Measurements from ENCODE around the gene TNC. TPM values are rescaled to one million over a fixed set of nuclear protein-coding genes. Genes with fewer than 3 reads are reported as not detected.

The TNC gene
- total RNA-seq, 1 donor from 2014 or later = 1.5 TPM

DNA sequence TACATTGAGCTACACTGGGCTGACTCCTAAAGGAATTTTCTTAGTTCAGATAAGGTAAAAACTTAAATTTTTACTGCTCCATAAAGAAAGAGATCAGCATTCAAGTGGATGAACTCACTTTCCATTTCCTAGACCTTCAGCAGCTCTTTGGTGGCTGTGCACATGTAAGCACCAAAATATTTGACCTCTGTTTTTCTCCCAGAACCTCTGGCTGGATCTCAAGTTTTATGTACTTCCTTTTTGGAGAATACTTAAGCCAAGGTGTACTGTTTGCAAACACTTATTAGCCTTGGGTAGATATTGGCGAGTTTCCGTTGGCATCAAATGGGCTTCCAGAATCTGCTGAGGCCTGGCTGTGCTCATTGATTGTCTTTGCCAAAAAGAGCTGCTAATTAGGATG, 10.3 kb downstream of the TNC start:
- H3K27ac Mint-ChIP-seq = no peak overlapping the region
- DNase-seq (ENCODE audit: low spot score) = no peak
- H3K27me3 Mint-ChIP-seq (ENCODE audit: low read depth) = peaks cover 17% of the 10 kb centered on the region
- no peak overlapping the region for H3K4me3 Mint-ChIP-seq (ENCODE audit: low read depth)
- no peaks in the 10 kb centered on the region for H3K9me3 Mint-ChIP-seq
- peaks cover 7% of the 10 kb centered on the region for H3K4me1 Mint-ChIP-seq (ENCODE audit: low read depth)
- intact Hi-C loops (cut with micrococcal nuclease) = no loop called here
- H3K36me3 Mint-ChIP-seq (ENCODE audit: low read depth) = no peaks in the 10 kb centered on the region

DNA sequence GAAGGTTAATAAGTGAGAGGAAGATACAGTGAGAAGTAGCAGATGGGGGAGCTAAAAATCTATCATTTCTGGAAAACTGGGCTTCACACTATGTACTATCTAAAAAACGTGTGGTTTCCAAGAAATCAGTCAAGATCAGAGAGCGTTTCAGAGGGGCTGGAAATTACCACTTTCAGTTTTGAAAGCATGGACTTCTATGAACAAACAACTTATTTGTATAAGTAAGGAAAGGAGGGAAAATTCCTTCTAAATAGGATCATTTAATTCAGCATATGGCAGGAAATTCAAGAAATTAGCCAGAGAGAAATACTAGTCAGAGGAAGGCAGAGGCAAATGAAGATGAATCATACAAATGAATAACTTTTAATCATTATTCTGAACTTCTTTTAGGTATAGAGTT, 11.3 kb downstream of the TNC start:
- H3K4me3 Mint-ChIP-seq (ENCODE audit: low read depth) = no peak overlapping the region
- H3K36me3 Mint-ChIP-seq (ENCODE audit: low read depth) = no peaks in the 10 kb centered on the region
- H3K9me3 Mint-ChIP-seq = no peaks in the 10 kb centered on the region
- intact Hi-C loops (cut with micrococcal nuclease) = no loop called here
- no peak for DNase-seq (ENCODE audit: low spot score)
- no peak overlapping the region for H3K27ac Mint-ChIP-seq
- peaks cover 7% of the 10 kb centered on the region for H3K4me1 Mint-ChIP-seq (ENCODE audit: low read depth)
- H3K27me3 Mint-ChIP-seq (ENCODE audit: low read depth) = peaks cover 17% of the 10 kb centered on the region

- peaks cover 17% of the 10 kb centered on the region for H3K27me3 Mint-ChIP-seq (ENCODE audit: low read depth)
- H3K27ac Mint-ChIP-seq = no peak overlapping the region
- no peaks in the 10 kb centered on the region for H3K36me3 Mint-ChIP-seq (ENCODE audit: low read depth)
- intact Hi-C loops (cut with micrococcal nuclease) = no loop called here
- no peaks in the 10 kb centered on the region for H3K9me3 Mint-ChIP-seq
- DNase-seq (ENCODE audit: low spot score) = no peak
- no peak overlapping the region for H3K4me3 Mint-ChIP-seq (ENCODE audit: low read depth)
- peaks cover 7% of the 10 kb centered on the region for H3K4me1 Mint-ChIP-seq (ENCODE audit: low read depth)
Observed at GRCh38 chr9:115106001-115106400, 12.0 kb downstream of the TNC start.

GRCh38 chr9:115104908-115105307, 13.0 kb downstream of the TNC start:
- Mint-ChIP-seq H3K4me3 (ENCODE audit: low read depth) (no peak overlapping the region), H3K27me3 (ENCODE audit: low read depth) (peaks cover 17% of the 10 kb centered on the region), H3K4me1 (ENCODE audit: low read depth) (peaks cover 7% of the 10 kb centered on the region), H3K36me3 (ENCODE audit: low read depth) (no peaks in the 10 kb centered on the region), H3K27ac (no peak overlapping the region), H3K9me3 (no peaks in the 10 kb centered on the region)
- no peak for DNase-seq (ENCODE audit: low spot score)
- intact Hi-C loops (cut with micrococcal nuclease) = no loop called here

DNA sequence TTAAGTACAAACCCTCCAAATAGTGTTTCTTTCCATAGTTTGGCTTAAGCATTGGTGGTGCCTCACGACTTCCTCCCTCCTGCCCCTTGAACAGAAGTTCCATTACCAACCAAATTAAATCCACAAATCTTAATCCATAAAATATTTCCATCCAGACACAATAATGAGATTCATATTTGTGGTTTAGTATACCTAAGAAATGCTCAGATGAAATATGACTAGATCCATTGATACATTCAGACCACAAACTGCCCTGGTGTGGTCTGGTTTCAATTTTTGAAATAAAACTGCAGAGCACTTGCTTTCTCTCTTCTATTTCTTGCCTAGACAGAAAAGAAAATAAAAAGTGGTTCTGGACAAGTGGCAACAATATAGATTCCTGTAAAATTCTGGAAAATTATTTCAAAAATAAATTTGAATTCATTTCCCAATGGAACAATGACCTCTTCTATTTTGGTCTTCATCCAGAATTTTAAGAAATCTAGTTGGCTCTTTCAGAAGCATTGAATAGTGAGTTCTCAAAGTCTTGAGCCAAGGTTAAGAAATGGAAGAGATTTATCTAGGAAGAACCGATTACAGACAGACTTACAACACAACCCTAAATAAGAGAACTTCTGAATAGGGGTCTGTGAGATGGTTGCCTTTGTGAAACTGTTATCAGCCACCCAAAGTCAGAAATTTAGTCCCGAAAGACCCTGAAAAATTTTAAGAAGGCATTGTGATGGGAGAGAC, 14.0 kb downstream of the TNC start:
- DNase-seq (ENCODE audit: low spot score) = no peak
- no peak overlapping the region for H3K27ac Mint-ChIP-seq
- intact Hi-C loops (cut with micrococcal nuclease) = no loop called here

DNA sequence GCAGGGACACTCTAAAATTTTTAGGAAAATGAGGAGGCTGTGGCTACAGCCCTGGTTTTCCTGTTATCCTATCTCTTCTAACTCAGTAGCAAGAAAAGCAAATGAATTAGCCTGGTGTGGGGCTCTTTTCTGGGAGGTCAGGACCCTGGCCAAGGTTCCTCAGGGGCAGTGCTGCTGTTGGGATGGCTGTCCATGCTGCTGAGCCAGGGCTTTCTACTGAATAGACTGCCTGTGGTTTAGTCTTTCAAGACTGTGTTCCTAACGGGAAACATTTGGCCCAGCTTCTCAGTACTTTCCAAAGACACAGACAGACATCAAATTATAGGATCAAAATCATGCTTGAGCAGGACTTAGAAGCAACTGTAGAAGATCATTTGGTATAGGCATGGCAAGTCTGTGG, 18.1 kb downstream of the TNC start:
- no peaks in the 10 kb centered on the region for H3K36me3 Mint-ChIP-seq (ENCODE audit: low read depth)
- peaks cover 5% of the 10 kb centered on the region for H3K27me3 Mint-ChIP-seq (ENCODE audit: low read depth)
- H3K4me3 Mint-ChIP-seq (ENCODE audit: low read depth) = no peak overlapping the region
- H3K4me1 Mint-ChIP-seq (ENCODE audit: low read depth) = no peaks in the 10 kb centered on the region
- DNase-seq (ENCODE audit: low spot score) = no peak
- intact Hi-C loops (cut with micrococcal nuclease) = no loop called here
- no peaks in the 10 kb centered on the region for H3K9me3 Mint-ChIP-seq
- H3K27ac Mint-ChIP-seq = no peak overlapping the region

More for the DNA sequence above, 14.0 kb downstream of the TNC start:
- Mint-ChIP-seq H3K27me3 (ENCODE audit: low read depth) (peaks cover 15% of the 10 kb centered on the region), H3K4me1 (ENCODE audit: low read depth) (peaks cover 7% of the 10 kb centered on the region), H3K36me3 (ENCODE audit: low read depth) (no peaks in the 10 kb centered on the region), H3K4me3 (ENCODE audit: low read depth) (no peak overlapping the region), H3K9me3 (no peaks in the 10 kb centered on the region)

DNA sequence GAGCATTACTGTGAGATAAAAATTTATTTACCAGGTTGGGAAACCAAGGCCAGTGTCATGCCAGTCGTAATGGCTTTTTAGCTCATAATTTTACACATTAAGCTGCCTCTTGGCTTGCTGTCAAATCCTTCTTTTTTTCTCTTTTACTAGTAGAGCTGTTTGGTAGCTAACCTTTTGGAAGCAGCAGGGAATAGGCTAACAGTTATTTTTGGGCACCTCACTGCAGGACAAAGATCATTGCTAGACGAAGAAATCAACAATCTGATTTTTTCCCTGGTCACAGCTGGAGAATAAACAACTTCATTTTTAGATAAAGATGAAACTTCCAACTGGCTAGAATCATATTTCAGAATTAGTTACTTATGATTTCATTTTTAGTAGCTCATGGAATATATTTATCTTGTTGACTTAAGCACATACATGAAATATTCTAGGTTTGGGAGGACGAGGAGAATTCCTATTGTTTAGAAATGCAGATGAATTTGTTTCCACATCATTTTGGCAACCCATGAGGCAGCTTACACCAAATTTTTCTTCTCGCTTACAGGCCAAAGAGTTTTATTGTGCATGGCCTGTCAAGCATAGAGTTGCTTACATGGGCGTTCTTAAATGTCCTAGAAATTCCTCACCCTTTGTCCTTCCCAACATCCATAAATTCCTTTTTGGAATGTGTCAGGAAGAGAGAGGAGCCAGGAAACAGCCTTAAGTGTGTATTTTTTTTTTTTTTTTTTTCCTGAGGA, 19.6 kb downstream of the TNC start:
- intact Hi-C loops (cut with micrococcal nuclease) = no loop called here
- H3K27ac Mint-ChIP-seq = no peak overlapping the region
- H3K9me3 Mint-ChIP-seq = no peaks in the 10 kb centered on the region
- peaks cover 5% of the 10 kb centered on the region for H3K27me3 Mint-ChIP-seq (ENCODE audit: low read depth)
- H3K36me3 Mint-ChIP-seq (ENCODE audit: low read depth) = no peaks in the 10 kb centered on the region
- no peak for DNase-seq (ENCODE audit: low spot score)
- H3K4me1 Mint-ChIP-seq (ENCODE audit: low read depth) = no peaks in the 10 kb centered on the region
- H3K4me3 Mint-ChIP-seq (ENCODE audit: low read depth) = no peak overlapping the region

DNA sequence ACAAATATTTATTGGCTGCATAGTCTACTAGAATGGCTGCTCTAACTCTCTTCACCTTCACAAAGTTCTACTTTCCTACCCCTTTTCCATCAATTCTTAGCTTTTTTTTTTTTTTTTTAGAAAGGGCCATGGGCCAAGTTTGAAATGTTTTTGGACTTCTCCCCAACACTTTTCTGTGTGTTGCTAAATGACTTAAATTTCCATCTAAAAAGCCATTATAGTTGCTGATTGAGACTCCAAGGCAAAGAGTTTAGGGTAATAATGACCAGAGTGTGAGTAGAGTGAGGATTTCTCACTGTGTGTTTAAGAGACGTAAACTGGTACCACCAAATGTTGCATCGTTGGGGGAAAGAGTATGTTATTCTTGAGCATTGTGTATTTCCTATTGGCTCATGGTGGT, 24.4 kb downstream of the TNC start:
- no peak overlapping the region for H3K4me3 Mint-ChIP-seq (ENCODE audit: low read depth)
- no peak overlapping the region for H3K27ac Mint-ChIP-seq
- DNase-seq (ENCODE audit: low spot score) = no peak
- intact Hi-C loops (cut with micrococcal nuclease) = no loop called here
- no peaks in the 10 kb centered on the region for H3K36me3 Mint-ChIP-seq (ENCODE audit: low read depth)
- H3K9me3 Mint-ChIP-seq = no peaks in the 10 kb centered on the region
- H3K4me1 Mint-ChIP-seq (ENCODE audit: low read depth) = no peaks in the 10 kb centered on the region
- peaks cover 11% of the 10 kb centered on the region for H3K27me3 Mint-ChIP-seq (ENCODE audit: low read depth)

GRCh38 chr9:115090486-115090885, 27.5 kb downstream of the TNC start:
- H3K4me3 Mint-ChIP-seq (ENCODE audit: low read depth) = no peak overlapping the region
- H3K4me1 Mint-ChIP-seq (ENCODE audit: low read depth) = no peaks in the 10 kb centered on the region
- no peaks in the 10 kb centered on the region for H3K9me3 Mint-ChIP-seq
- peaks cover 9% of the 10 kb centered on the region for H3K27me3 Mint-ChIP-seq (ENCODE audit: low read depth)
- no peak overlapping the region for H3K27ac Mint-ChIP-seq
- no peak for DNase-seq (ENCODE audit: low spot score)
- no peaks in the 10 kb centered on the region for H3K36me3 Mint-ChIP-seq (ENCODE audit: low read depth)
- intact Hi-C loops (cut with micrococcal nuclease) = no loop called here

GRCh38 chr9:115088860-115089259, 29.1 kb downstream of the TNC start:
- intact Hi-C loops (cut with micrococcal nuclease) = no loop called here
- no peaks in the 10 kb centered on the region for H3K36me3 Mint-ChIP-seq (ENCODE audit: low read depth)
- no peak overlapping the region for H3K27ac Mint-ChIP-seq
- DNase-seq (ENCODE audit: low spot score) = no peak
- H3K27me3 Mint-ChIP-seq (ENCODE audit: low read depth) = peaks cover 9% of the 10 kb centered on the region
- no peaks in the 10 kb centered on the region for H3K9me3 Mint-ChIP-seq
- no peak overlapping the region for H3K4me3 Mint-ChIP-seq (ENCODE audit: low read depth)
- no peaks in the 10 kb centered on the region for H3K4me1 Mint-ChIP-seq (ENCODE audit: low read depth)

- no peaks in the 10 kb centered on the region for H3K9me3 Mint-ChIP-seq
- H3K4me3 Mint-ChIP-seq (ENCODE audit: low read depth) = no peak overlapping the region
- no peaks in the 10 kb centered on the region for H3K4me1 Mint-ChIP-seq (ENCODE audit: low read depth)
- no peaks in the 10 kb centered on the region for H3K27me3 Mint-ChIP-seq (ENCODE audit: low read depth)
- no peaks in the 10 kb centered on the region for H3K36me3 Mint-ChIP-seq (ENCODE audit: low read depth)
- H3K27ac Mint-ChIP-seq = no peak overlapping the region
- intact Hi-C loops (cut with micrococcal nuclease) = no loop called here
- no peak for DNase-seq (ENCODE audit: low spot score)
Observed at GRCh38 chr9:115086886-115087285, 31.1 kb downstream of the TNC start.

GRCh38 chr9:115086461-115086860, 31.5 kb downstream of the TNC start:
- Mint-ChIP-seq H3K4me3 (ENCODE audit: low read depth) (no peak overlapping the region), H3K27me3 (ENCODE audit: low read depth) (no peaks in the 10 kb centered on the region), H3K27ac (no peak overlapping the region), H3K36me3 (ENCODE audit: low read depth) (no peaks in the 10 kb centered on the region), H3K4me1 (ENCODE audit: low read depth) (no peaks in the 10 kb centered on the region), H3K9me3 (no peaks in the 10 kb centered on the region)
- DNase-seq (ENCODE audit: low spot score) = no peak
- intact Hi-C loops (cut with micrococcal nuclease) = no loop called here

DNA sequence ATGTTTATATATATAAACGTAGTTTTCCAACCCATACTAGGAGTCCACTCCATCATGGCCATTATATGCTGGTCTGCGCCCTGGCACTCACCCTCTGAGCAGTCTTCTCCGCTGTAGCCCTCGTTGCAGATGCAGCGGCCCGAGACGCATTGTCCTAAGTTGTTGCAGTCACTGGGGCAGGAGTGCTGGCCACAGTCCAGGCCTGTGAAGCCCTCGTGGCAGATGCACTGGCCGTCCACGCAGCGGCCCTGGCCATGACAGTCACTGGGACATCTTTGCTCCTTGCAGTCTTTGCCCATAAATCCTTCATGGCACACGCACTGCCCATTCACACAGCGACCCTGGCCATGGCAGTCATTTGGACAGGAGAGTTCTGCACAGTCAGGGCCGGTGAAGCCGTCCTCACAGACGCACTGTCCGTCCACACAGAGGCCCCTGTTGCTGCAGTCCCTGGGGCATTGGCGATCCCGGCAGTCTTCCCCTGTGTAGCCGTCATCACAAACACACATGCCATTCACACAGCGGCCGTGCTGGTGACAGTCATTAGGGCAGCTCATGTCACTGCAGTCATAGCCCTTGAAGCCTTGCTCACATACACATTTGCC, 32.1 kb downstream of the TNC start:
- intact Hi-C loops (cut with micrococcal nuclease) = no loop called here
- H3K27ac Mint-ChIP-seq = no peak overlapping the region
- H3K4me3 Mint-ChIP-seq (ENCODE audit: low read depth) = no peak overlapping the region
- H3K36me3 Mint-ChIP-seq (ENCODE audit: low read depth) = no peaks in the 10 kb centered on the region
- H3K9me3 Mint-ChIP-seq = no peaks in the 10 kb centered on the region
- H3K27me3 Mint-ChIP-seq (ENCODE audit: low read depth) = peaks cover 1% of the 10 kb centered on the region
- no peak for DNase-seq (ENCODE audit: low spot score)
- H3K4me1 Mint-ChIP-seq (ENCODE audit: low read depth) = no peaks in the 10 kb centered on the region

All from activated T-helper 2 cell treated with anti-CD3 and anti-CD28 coated beads, Interferon-gamma antibody, Interleukin-2, Interleukin-4, amounts not matched to agents 10 μg/mL and 5 μg/mL and 100 μg/mL, durations not matched to agents 14 hours and 24 hours and 36 hours (primary cell).